Suprapubic skin (tissue), 4 donors: ENCODE results near the gene ARHGAP10.

Source experiments
- POLR2A ChIP-seq, 2 donors: fragments of 450-650 bp; IDR thresholded peaks; one replicate each; pipeline ENCODE4 v1.6.1; 2017; ENCODE audit warnings: antibody characterized with exemption in 2 of 2, mild to moderate bottlenecking in 2 of 2, moderate library complexity in 2 of 2
- POLR2AphosphoS5 ChIP-seq, 3 donors: sonication (generic); formaldehyde crosslinking; IDR thresholded peaks; one replicate each; pipeline ENCODE4 v1.6.1; 2017; ENCODE audit warnings: antibody characterized with exemption in 3 of 3
- TF ChIP-seq, protein P1 (sequence below), 2 donors: fragments of 200-600 bp in 1 of 2; fragments of 450-650 bp in 1 of 2; sonication (generic) in 1 of 2; IDR thresholded peaks; one replicate each; pipeline ENCODE4 v1.5.1; 2016 to 2019; ENCODE audit warnings: antibody characterized with exemption in 2 of 2, mild to moderate bottlenecking in 1 of 2, moderate library complexity in 1 of 2

GRCh38 chr4:147837854-147838253 lies 106.0 kb downstream of the ARHGAP10 start:
- TF ChIP-seq, protein P1, sequence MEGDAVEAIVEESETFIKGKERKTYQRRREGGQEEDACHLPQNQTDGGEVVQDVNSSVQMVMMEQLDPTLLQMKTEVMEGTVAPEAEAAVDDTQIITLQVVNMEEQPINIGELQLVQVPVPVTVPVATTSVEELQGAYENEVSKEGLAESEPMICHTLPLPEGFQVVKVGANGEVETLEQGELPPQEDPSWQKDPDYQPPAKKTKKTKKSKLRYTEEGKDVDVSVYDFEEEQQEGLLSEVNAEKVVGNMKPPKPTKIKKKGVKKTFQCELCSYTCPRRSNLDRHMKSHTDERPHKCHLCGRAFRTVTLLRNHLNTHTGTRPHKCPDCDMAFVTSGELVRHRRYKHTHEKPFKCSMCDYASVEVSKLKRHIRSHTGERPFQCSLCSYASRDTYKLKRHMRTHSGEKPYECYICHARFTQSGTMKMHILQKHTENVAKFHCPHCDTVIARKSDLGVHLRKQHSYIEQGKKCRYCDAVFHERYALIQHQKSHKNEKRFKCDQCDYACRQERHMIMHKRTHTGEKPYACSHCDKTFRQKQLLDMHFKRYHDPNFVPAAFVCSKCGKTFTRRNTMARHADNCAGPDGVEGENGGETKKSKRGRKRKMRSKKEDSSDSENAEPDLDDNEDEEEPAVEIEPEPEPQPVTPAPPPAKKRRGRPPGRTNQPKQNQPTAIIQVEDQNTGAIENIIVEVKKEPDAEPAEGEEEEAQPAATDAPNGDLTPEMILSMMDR (IDR thresholded peaks at IDR 0.05): no peak
- TF ChIP-seq POLR2A (IDR thresholded peaks at IDR 0.05): no peak
- no peak for TF ChIP-seq POLR2AphosphoS5 (IDR thresholded peaks at IDR 0.05)
